PC-3 (cell line): ENCODE results near the gene PRKCE. TPM values are rescaled to one million over a fixed set of nuclear protein-coding genes. Genes with fewer than 3 reads are reported as not detected.

ENCODE experiments used
- ATAC-seq: fragments of 200-7000 bp; cut with Tn5 transposase; 2 replicates; pipeline ENCODE4 v1.9.1; 2020; ENCODE audit warnings: mild to moderate bottlenecking, moderate library complexity
- BruUV-seq: library from RNA; stranded (reverse); fragments of 400-500 nt; replicated peaks from 2 replicates; lab custom pipeline; 2021; lab: Mats Ljungman, UMichigan
- CTCF ChIA-PET: fragments of 300-600 bp; sonication (Branson Sonifier 250); formaldehyde crosslinking; loops from one replicate; lab custom pipeline; 2022; ENCODE audit warnings: antibody characterized with exemption; lab: Charles Lee
- POLR2A ChIA-PET: fragments of 300-600 bp; sonication (Branson Sonifier 250); formaldehyde crosslinking; loops from one replicate; lab custom pipeline; 2022; ENCODE audit warnings: antibody characterized with exemption; ENCODE audit not compliant: unreplicated experiment; lab: Charles Lee
- DNase-seq: peaks from one replicate; pipeline ENCODE4 v3.0.0-alpha.2; 2015
- H2AFZ ChIP-seq: fragments of 300-600 bp; sonication (generic); 2 replicates; pipeline ENCODE4 v1.6.0; 2016; ENCODE audit warnings: antibody characterized with exemption, low read length
- H3F3A ChIP-seq: fragments of 300-600 bp; sonication (generic); one replicate; pipeline ENCODE4 v1.6.0; 2017; ENCODE audit warnings: antibody characterized with exemption, low read length, control low read depth, mild to moderate bottlenecking; ENCODE audit not compliant: unreplicated experiment
- H3K27ac ChIP-seq: fragments of 300-600 bp; sonication (generic); 2 replicates; pipeline ENCODE4 v1.5.1; 2016; ENCODE audit warnings: mild to moderate bottlenecking, low read length
- H3K27me3 ChIP-seq: fragments of 300-600 bp; sonication (generic); 2 replicates; pipeline ENCODE4 v1.6.1; 2016; ENCODE audit warnings: low read length, mixed read lengths
- H3K36me3 ChIP-seq: fragments of 300-600 bp; sonication (generic); 2 replicates; pipeline ENCODE4 v1.6.1; 2016; ENCODE audit warnings: low read depth, mixed run types, low read length, mixed read lengths
- H3K4me1 ChIP-seq: fragments of 300-600 bp; sonication (generic); 2 replicates; pipeline ENCODE4 v1.5.1; 2016; ENCODE audit warnings: low read length; ENCODE audit not compliant: insufficient read depth
- H3K4me2 ChIP-seq: fragments of 300-600 bp; sonication (generic); 2 replicates; pipeline ENCODE4 v1.6.0; 2016; ENCODE audit warnings: low read length
- H3K4me3 ChIP-seq: fragments of 300-600 bp; sonication (generic); 2 replicates; pipeline ENCODE4 v1.5.1; 2016; ENCODE audit warnings: mild to moderate bottlenecking, low read length, mixed read lengths
- H3K79me2 ChIP-seq: fragments of 300-600 bp; sonication (generic); 2 replicates; pipeline ENCODE4 v1.6.1; 2017; ENCODE audit warnings: low read length, mixed read lengths
- H3K9ac ChIP-seq: fragments of 300-600 bp; sonication (generic); 2 replicates; pipeline ENCODE4 v1.6.0; 2016; ENCODE audit warnings: mild to moderate bottlenecking, low read length
- H3K9me2 ChIP-seq: fragments of 300-600 bp; sonication (generic); replicated peaks from 2 replicates; pipeline ENCODE4 v1.6.1; 2016; ENCODE audit warnings: mixed run types, low read length, mixed read lengths
- H3K9me3 ChIP-seq: fragments of 300-600 bp; sonication (generic); 2 replicates; pipeline ENCODE4 v1.6.1; 2016; ENCODE audit warnings: low read length, mixed read lengths
- H4K20me1 ChIP-seq: fragments of 300-600 bp; sonication (generic); 2 replicates; pipeline ENCODE4 v1.6.1; 2016; ENCODE audit warnings: low read length, mixed read lengths
- CTCF ChIP-seq: fragments of 300-600 bp; sonication (generic); conservative IDR thresholded peaks from 2 replicates; pipeline ENCODE4 v1.5.1; 2017; ENCODE audit warnings: antibody characterized with exemption, low read depth, mild to moderate bottlenecking, low read length
- EZH2 ChIP-seq: fragments of 300-600 bp; sonication (generic); IDR thresholded peaks from one replicate; pipeline ENCODE4 v1.6.1; 2017; ENCODE audit warnings: antibody characterized with exemption, mild to moderate bottlenecking, low read length; ENCODE audit not compliant: unreplicated experiment
- EZH2phosphoT487 ChIP-seq: fragments of 300-600 bp; sonication (generic); IDR thresholded peaks from 2 replicates; pipeline ENCODE4 v1.6.1; 2018; ENCODE audit warnings: mild to moderate bottlenecking, antibody characterized with exemption, low read length, borderline replicate concordance
- intact Hi-C: fragments of 100-400 bp; cut with micrococcal nuclease; formaldehyde crosslinking; loops from 2 replicates; pipeline ENCODE4 v1.9.0; 2023
- total RNA-seq: library from RNA; depleted of rRNA; stranded (reverse); fragments of >200 nt; gene quantifications from 2 replicates; pipeline ENCODE4 v1.2.3, GENCODE V29; 2014

The PRKCE gene
- total RNA-seq, 1 experiment from 2014 or later: 7.0 TPM

- POLR2A ChIA-PET: no interaction called here
- ATAC-seq: no peak
- no peaks in the 10 kb centered on the region for H3K9me2 ChIP-seq
Observed at GRCh38 chr2:45743531-45744396, 92.3 kb downstream of the PRKCE start.

GRCh38 chr2:45745231-45745630, 93.8 kb downstream of the PRKCE start:
- no peak overlapping the region for H3K4me3 ChIP-seq
- H3K9me2 ChIP-seq: no peaks in the 10 kb centered on the region
- no peaks in the 10 kb centered on the region for H3K27me3 ChIP-seq
- H2AFZ ChIP-seq: no peak overlapping the region
- no peaks in the 10 kb centered on the region for H3K36me3 ChIP-seq
- DNase-seq (no peak), ATAC-seq (no peak)
- intact Hi-C loops: no loop called here
- no peak overlapping the region for H3K4me2 ChIP-seq
- H3K4me1 ChIP-seq: no peaks in the 10 kb centered on the region
- H3K79me2 ChIP-seq: no peaks in the 10 kb centered on the region
- CTCF ChIA-PET: no interaction called here
- POLR2A ChIA-PET: no interaction called here
- TF ChIP-seq CTCF: no peak
- no peak for TF ChIP-seq EZH2
- TF ChIP-seq EZH2phosphoT487: no peak
- H3K27ac ChIP-seq: no peak overlapping the region
- no TSS peak for BruUV-seq
- no peaks in the 10 kb centered on the region for H3K9me3 ChIP-seq
- no peak overlapping the region for H3K9ac ChIP-seq
- H4K20me1 ChIP-seq: no peaks in the 10 kb centered on the region
- H3F3A ChIP-seq: no peaks in the 10 kb centered on the region

More at GRCh38 chr2:45743531-45744396, 92.3 kb downstream of the PRKCE start:
- Histone ChIP-seq H3K79me2 (no peaks in the 10 kb centered on the region), H3K36me3 (no peaks in the 10 kb centered on the region), H3K4me1 (no peaks in the 10 kb centered on the region), H3K27me3 (no peaks in the 10 kb centered on the region), H3K27ac (no peak overlapping the region), H3K4me2 (no peak overlapping the region), H3K9me3 (no peaks in the 10 kb centered on the region), H3K9ac (no peak overlapping the region), H4K20me1 (no peaks in the 10 kb centered on the region), H2AFZ (no peak overlapping the region), H3F3A (no peaks in the 10 kb centered on the region), H3K4me3 (no peak overlapping the region)
- DNase-seq: no peak
- TF ChIP-seq CTCF (no peak), EZH2 (no peak), EZH2phosphoT487 (no peak)
- intact Hi-C loops: no loop called here
- CTCF ChIA-PET: interaction anchor here (0.6 kb wide), 1 partner anchor 278 kb away, joined by 7 read pairs; no protein-coding TSS in a partner anchor
- BruUV-seq: no TSS peak

GRCh38 chr2:45746888-45747287, 95.4 kb downstream of the PRKCE start:
- no peak for ATAC-seq
- POLR2A ChIA-PET: no interaction called here
- BruUV-seq: no TSS peak

More at GRCh38 chr2:45746888-45747287, 95.4 kb downstream of the PRKCE start:
- Histone ChIP-seq H3K9me3 (no peaks in the 10 kb centered on the region), H4K20me1 (no peaks in the 10 kb centered on the region), H3K4me3 (no peak overlapping the region), H3K9ac (no peak overlapping the region), H3K9me2 (no peaks in the 10 kb centered on the region), H3F3A (no peaks in the 10 kb centered on the region), H3K27me3 (no peaks in the 10 kb centered on the region), H2AFZ (no peak overlapping the region), H3K36me3 (no peaks in the 10 kb centered on the region), H3K4me1 (no peaks in the 10 kb centered on the region), H3K4me2 (no peak overlapping the region), H3K27ac (no peak overlapping the region), H3K79me2 (no peaks in the 10 kb centered on the region)
- TF ChIP-seq EZH2: no peak
- no peak for TF ChIP-seq EZH2phosphoT487
- TF ChIP-seq CTCF: no peak
- CTCF ChIA-PET: interaction anchor here (0.6 kb wide), 1 partner anchor 49 kb away, joined by 3 read pairs; no protein-coding TSS in a partner anchor
- intact Hi-C loops: no loop called here
- DNase-seq: no peak
